HG02571 (cell line): Measurements from ENCODE around the gene LDLRAD4.

Source experiments
- ATAC-seq: cut with Tn5 transposase; IDR thresholded peaks from one replicate; pipeline ENCODE4 v1.9.1; 2021; ENCODE audit warnings: mild to moderate bottlenecking, moderate library complexity; ENCODE audit not compliant: unreplicated experiment

The LDLRAD4 gene

GRCh38 chr18:13201292-13201691, 17.3 kb upstream of the LDLRAD4 start:
- no peak for ATAC-seq

- no peak for ATAC-seq
These were observed 16.0 kb upstream of the LDLRAD4 start for GRCh38 chr18:13202571-13202970.

- ATAC-seq = no peak
These were observed 12.3 kb upstream of the LDLRAD4 start for GRCh38 chr18:13206301-13206700.

GRCh38 chr18:13207294-13207693, 11.3 kb upstream of the LDLRAD4 start:
- no peak for ATAC-seq

DNA sequence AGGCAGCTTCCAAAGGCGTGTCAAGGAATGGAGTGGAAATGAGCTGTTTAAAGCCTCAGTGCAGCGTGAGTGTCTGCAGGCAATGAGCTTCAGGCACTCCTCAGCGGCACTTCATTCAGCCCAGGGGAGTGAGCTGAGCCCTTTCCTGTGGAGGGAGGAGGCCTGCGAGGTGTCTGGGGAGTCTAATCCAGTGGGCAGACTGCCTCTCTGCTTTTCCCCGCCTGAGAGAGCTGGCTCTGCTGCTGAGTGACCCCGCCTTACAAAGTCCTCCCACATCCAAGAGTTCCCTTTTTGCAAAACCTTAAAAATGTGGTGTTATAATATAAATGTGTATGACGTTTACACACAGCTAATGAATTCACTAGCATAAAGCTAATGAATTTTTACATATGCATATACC, 7.0 kb upstream of the LDLRAD4 start:
- ATAC-seq = no peak

GRCh38 chr18:13213036-13213795, 5.3 kb upstream of the LDLRAD4 start:
- no peak for ATAC-seq

DNA sequence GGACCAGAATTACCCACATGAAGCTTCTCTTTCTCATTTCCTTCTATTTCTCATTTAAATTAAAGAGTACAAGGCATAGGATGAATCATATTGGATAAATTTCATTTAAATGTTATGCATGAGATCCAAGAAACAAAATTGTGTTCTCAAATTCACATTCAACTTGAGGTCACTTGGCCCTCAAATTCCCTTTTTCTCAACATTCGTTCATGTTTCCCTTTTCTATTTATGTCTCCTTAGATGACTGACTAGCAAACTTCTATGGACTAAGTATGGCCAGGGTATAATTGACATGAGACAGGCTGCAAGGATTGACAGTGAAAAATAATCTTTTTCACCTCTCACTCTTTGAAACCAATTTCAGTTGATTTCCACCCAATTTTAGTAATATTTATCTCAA, 4.0 kb upstream of the LDLRAD4 start:
- ATAC-seq = no peak

DNA sequence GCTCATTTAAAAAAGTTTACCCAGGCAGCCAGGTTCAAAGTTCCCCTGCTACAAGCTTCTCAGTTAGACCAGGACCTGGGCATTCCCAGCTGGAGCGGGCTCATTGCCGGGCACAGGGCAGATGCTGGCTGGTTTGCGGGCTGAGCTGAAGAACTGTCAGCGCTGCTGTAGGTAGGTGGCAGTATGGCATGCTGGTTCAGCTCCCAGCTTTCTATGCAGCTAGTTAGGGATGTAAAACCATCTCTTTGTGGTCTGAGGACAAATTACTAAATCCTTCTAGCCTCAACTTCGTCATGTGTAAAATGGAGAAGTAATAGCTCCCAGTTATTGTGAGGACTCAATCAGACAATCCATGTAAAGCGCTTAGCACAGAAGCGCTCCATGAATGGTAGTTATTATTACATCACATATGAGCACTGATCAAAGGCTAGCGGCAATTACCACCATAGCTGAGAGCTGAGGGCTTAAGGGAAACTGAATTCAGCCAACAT, 2.4 kb upstream of the LDLRAD4 start:
- no peak for ATAC-seq

DNA sequence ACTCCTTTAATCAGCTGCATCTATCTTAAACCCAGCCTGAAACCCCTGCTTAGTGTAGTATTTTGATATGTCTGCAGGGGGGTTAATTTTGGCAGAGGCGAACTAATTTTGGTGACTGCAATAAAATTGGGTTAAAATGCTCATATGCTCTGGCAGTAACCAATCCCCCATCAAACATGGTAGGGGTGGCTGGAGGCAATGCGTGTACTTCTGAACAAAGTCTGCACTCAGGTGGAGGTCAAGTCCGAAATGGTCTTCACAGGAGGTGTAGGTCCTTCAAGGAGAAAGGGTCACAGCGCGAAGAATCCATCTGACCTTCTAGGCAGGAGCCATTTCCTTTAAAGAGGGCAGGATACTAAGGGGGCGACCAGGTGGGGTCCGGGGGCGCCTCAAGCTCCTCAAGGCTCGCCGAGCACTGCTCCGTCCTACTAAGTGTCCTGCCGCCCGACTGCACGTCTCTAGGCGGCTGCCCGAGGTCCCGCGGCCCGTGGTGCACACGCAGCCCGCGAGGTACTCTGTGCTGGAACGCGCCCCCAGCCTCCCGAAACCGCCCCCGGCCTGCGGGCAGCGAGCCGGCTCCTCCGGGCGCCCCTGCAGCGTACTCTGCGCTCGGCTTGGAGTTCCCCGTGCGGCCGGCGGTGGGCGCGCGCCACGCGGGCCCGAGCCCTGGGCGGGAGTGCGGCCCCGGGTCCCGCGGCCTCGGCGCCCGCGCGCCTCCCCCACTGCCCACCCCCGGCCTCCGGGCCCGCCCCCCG, 1.7 kb upstream of the LDLRAD4 start:
- no peak for ATAC-seq

DNA sequence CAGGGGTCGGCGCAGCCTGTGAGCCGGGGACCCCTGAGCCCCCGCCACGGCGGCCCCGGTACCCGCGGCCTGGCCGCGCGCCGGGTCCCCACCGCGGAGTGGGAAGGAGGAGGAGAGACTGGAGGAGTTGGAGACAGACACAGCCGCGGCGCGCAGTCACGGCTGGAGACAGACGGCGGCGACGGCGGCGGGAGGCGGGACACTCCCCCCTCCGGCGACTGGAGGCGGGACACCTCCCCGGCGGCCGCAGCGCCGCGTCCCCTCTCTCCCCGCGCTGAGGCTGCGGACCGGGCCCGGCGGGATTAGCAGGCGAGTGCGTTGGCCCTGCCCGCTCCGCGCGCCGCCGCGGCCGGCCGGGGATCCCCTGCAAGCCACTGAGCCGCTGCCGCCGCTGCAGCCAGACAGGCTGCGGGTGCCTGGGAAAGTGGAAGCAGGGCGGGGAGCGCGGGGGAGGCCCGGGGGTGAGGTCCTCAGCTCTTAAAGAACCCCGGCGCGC, 1.0 kb upstream of the LDLRAD4 start:
- ATAC-seq = no peak

DNA sequence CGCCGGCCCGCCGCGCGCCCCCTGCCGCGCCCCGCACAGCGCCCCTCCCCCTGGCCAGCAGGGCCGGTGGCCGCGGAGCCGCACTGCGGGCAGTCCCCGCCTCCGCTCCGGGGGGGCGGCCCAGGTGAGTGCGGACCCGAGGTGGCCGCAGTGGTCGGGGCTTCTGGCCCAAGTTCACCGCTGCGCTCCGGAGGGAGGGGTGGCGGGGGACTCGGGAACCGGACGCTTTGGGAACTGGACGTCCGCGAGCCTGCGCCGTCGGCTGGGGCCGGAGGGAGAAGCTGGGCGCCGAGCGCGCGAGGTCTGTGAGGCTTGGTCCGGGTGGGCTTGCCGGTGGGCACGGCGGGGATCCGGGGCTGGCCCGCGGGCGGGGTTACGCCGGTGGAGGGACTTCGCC, 591 bp upstream of the LDLRAD4 start:
- ATAC-seq = no peak

GRCh38 chr18:13218997-13219396, 437 bp downstream of the LDLRAD4 start:
- no peak for ATAC-seq

GRCh38 chr18:13219593-13220159, 1.1 kb downstream of the LDLRAD4 start:
- ATAC-seq = no peak

- no peak for ATAC-seq
These were observed 1.9 kb downstream of the LDLRAD4 start for GRCh38 chr18:13220361-13220991.

- no peak for ATAC-seq
These were observed 3.6 kb downstream of the LDLRAD4 start for GRCh38 chr18:13221869-13222855.

- no peak for ATAC-seq
These were observed 4.3 kb downstream of the LDLRAD4 start for GRCh38 chr18:13222856-13223281.

DNA sequence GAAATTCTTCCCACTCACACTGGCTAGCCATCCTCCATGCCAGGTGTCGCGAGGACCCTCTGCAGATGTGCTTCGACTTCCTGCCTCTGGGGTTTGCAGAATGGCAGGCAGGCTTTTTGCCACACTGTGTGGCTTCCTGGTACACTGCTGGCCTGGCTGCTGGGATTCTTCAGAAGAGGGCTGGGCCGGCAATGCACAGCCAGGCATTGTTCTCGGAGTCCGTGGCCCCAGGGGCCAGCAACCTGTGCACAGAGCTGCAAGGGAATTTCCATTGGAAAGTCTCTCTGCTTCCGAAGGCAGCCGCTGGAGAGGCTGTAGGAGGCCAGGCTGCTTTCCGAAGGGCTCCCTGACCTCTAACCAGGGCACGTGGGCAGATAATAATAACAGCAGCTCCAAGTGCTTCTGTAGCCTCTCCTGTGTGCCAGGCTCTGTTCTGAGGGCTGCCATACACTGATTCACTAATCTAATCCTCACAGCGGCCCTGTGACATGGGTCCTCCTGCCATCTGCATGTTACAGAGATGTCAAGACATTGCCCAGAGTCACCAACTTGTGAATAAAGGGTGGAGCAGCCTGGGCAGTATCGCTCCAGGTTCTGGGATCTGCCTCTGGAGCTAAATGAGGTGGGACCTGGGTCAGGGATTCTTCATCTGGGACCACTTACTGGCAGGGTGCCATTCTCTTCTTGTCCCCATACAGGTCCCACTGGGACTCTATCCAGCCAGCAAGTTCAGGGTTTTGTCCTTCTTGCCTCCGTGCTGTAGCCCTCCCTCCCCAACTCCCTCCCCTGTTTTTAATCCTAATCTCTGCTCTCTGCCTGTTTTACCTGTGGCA, 5.0 kb downstream of the LDLRAD4 start:
- no peak for ATAC-seq

GRCh38 chr18:13225261-13225660, 6.7 kb downstream of the LDLRAD4 start:
- no peak for ATAC-seq

GRCh38 chr18:13226533-13227144, 8.1 kb downstream of the LDLRAD4 start:
- no peak for ATAC-seq
